Ascending aorta (tissue), 2 donors: ENCODE measurements around the gene SDK2. TPM values are rescaled to one million over a fixed set of nuclear protein-coding genes. Genes with fewer than 3 reads are reported as not detected.
"Not testable (repeated sequence)": the region's sequence is repeated elsewhere in the genome, so short reads cannot be mapped to it uniquely, and the experiment has no call there.

Experiments used
- DNase-seq, 2 donors: peaks; one replicate each; pipeline ENCODE4 v3.0.0-alpha.2; 2019; ENCODE audit warnings: low spot score in 2 of 2
- H3K27ac ChIP-seq, 2 donors: fragments of 200-600 bp; sonication (generic); one replicate each; pipeline ENCODE4 v1.5.1; 2016 to 2017; ENCODE audit warnings: mild to moderate bottlenecking in 1 of 2
- H3K27me3 ChIP-seq: fragments of 200-600 bp; sonication (generic); one replicate; pipeline ENCODE4 v1.5.1; 2017
- H3K36me3 ChIP-seq, 2 donors: fragments of 200-600 bp; sonication (generic); one replicate each; pipeline ENCODE4 v1.5.1; 2016
- H3K4me1 ChIP-seq, 2 donors: fragments of 200-600 bp; sonication (generic); one replicate each; pipeline ENCODE4 v1.5.1; 2016 to 2017; ENCODE audit warnings: mild to moderate bottlenecking in 1 of 2
- H3K4me3 ChIP-seq, 2 donors: fragments of 200-600 bp; sonication (generic); one replicate each; pipeline ENCODE4 v1.5.1; 2016 to 2017; ENCODE audit warnings: mild to moderate bottlenecking in 1 of 2
- H3K9me3 ChIP-seq, 2 donors: fragments of 200-600 bp; sonication (generic); one replicate each; pipeline ENCODE4 v1.5.1; 2016
- CTCF ChIP-seq, 3 experiments: fragments of 200-600 bp in 2 of 3; fragments of 450-650 bp in 1 of 3; sonication (generic) in 2 of 3; IDR thresholded peaks; one replicate each; pipeline ENCODE4 v1.5.1; 2016 to 2019; ENCODE audit warnings: antibody characterized with exemption in 3 of 3, mild to moderate bottlenecking in 1 of 3, moderate library complexity in 1 of 3
- intact Hi-C: fragments of 100-400 bp; cut with DNase I; formaldehyde crosslinking; loops from one replicate; pipeline ENCODE4 v1.15.1; 2023
- total RNA-seq: library from RNA; depleted of rRNA; stranded (reverse); fragments of >200 nt; gene quantifications from one replicate; pipeline ENCODE4 v1.1.0, GENCODE V29; 2016

Gene SDK2
- total RNA-seq, 1 donor from 2014 or later = 8.1 TPM

- Histone ChIP-seq H3K4me3 (no peak overlapping the region), H3K9me3 (no peaks in the 10 kb centered on the region), H3K27ac (no peak overlapping the region), H3K36me3 (no peaks in the 10 kb centered on the region), H3K4me1 (no peaks in the 10 kb centered on the region), H3K27me3 (no peaks in the 10 kb centered on the region)
- TF ChIP-seq CTCF (IDR thresholded peaks at IDR 0.05) = no peak
- intact Hi-C loops = no loop called here
- no peak for DNase-seq
Observed at GRCh38 chr17:73371836-73372235, 272.4 kb downstream of the SDK2 start.

GRCh38 chr17:73371285-73371684 lies 273.0 kb downstream of the SDK2 start:
- DNase-seq = no peak
- intact Hi-C loops = no loop called here
- Histone ChIP-seq H3K36me3 (no peaks in the 10 kb centered on the region), H3K4me1 (no peaks in the 10 kb centered on the region), H3K9me3 (no peaks in the 10 kb centered on the region), H3K27me3 (no peaks in the 10 kb centered on the region), H3K27ac (no peak overlapping the region), H3K4me3 (no peak overlapping the region)
- no peak for TF ChIP-seq CTCF (IDR thresholded peaks at IDR 0.05)

GRCh38 chr17:73369817-73370490 lies 274.3 kb downstream of the SDK2 start:
- DNase-seq = peak in 1 of 2 donors; percentile 91
- not testable (repeated sequence) for H3K27me3 ChIP-seq, H3K4me1 ChIP-seq, H3K36me3 ChIP-seq, H3K9me3 ChIP-seq, H3K27ac ChIP-seq, H3K4me3 ChIP-seq
- TF ChIP-seq CTCF (IDR thresholded peaks at IDR 0.05) = peak; percentile 85 to 90 (median 87)
- intact Hi-C loops = loop anchor here (1.0 kb wide), 3 partner anchors 59 to 179 kb away; no protein-coding TSS in a partner anchor

GRCh38 chr17:73369111-73369521 lies 275.1 kb downstream of the SDK2 start:
- Histone ChIP-seq H3K27ac (no peak overlapping the region), H3K9me3 (no peaks in the 10 kb centered on the region), H3K4me3 (no peak overlapping the region), H3K4me1 (no peaks in the 10 kb centered on the region), H3K27me3 (no peaks in the 10 kb centered on the region), H3K36me3 (no peaks in the 10 kb centered on the region)
- no peak for DNase-seq
- intact Hi-C loops = loop anchor here (1.0 kb wide), 1 partner anchor 58 kb away; no protein-coding TSS in a partner anchor
- no peak for TF ChIP-seq CTCF (IDR thresholded peaks at IDR 0.05)

GRCh38 chr17:73368085-73368631 lies 276.1 kb downstream of the SDK2 start:
- H3K4me1 ChIP-seq = no peaks in the 10 kb centered on the region
- no peaks in the 10 kb centered on the region for H3K27me3 ChIP-seq
- no peak for TF ChIP-seq CTCF (IDR thresholded peaks at IDR 0.05)
- H3K36me3 ChIP-seq = no peaks in the 10 kb centered on the region
- no peak for DNase-seq
- no peak overlapping the region for H3K4me3 ChIP-seq
- intact Hi-C loops = no loop called here
- H3K9me3 ChIP-seq = no peaks in the 10 kb centered on the region
- no peak overlapping the region for H3K27ac ChIP-seq
